ENCODE results near the gene OSM.
A peak's percentile ranks its signal among the peaks of the same experiment; 100 is the strongest.

OSM gene

DNA sequence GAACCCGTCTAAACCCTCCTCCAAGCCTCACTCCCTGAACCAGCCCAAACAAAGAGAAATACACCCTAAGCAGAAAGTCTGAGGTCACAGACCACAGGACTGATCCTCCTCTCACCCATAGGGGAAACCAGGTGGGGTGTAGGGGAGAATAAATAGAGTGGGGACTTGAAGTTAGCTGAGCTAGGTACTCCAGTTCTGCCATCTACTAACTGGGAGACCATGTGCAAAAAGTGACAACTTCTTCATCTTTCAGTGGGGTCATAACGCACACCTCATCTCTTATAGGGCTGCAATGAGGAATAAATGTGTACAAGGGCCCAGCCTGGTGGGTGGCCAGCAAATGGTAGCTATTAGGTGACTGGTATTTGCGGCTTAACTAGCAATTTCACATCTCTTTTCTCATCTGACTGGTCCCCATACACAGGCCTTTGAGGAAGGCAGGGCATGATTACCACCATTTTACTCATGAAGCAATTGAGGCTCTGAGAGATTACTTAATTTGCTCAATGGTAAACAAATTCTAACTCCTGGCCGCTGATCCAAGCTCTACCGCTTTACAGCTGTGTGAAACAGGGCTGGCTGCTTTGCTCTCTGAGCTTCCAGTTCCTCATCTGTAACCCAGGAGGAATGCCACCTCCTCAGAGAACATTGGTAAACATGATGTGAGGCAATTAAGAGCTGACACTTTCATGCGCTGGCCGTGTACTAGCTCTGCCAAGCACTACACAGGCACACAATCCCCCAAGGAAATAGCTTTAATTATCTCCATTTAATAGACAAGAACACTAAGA is 43.5 kb upstream of the OSM start:
- Histone ChIP-seq H3K27ac (ENCODE audit: extremely low read depth, low read depth, low read length) (no peak overlapping the region), H3K36me3 (ENCODE audit: control insufficient read depth in 2 of 2, insufficient read depth in 1 of 2, low read length in 2 of 2) (no peaks in the 10 kb centered on the region), H3K4me1 (ENCODE audit: control insufficient read depth, insufficient read depth, low read length) (no peaks in the 10 kb centered on the region), H3K9me3 (ENCODE audit: control insufficient read depth, insufficient read depth, low read depth, low read length) (no peaks in the 10 kb centered on the region), H3K4me3 (ENCODE audit: low read depth, low read length) (no peak overlapping the region)
- peak; percentile 72 for TF ChIP-seq GLIS1 (tag by site-specific recombination; IDR thresholded peaks at IDR 0.05)
- TF ChIP-seq ZNF112 (tag by site-specific recombination; IDR thresholded peaks at IDR 0.05): no peak
- ChIA-PET CTCF (interaction anchor here (0.8 to 2.2 kb wide), 4 partner anchors 12 to 77 kb away, joined by 3 to 7 read pairs (median 3); partner anchors contain the start of gene RNF215), POLR2A (interaction anchor here (1.5 to 1.6 kb wide), 2 partner anchors 17 to 20 kb away, joined by 5 to 6 read pairs; partner anchors contain the start of gene TBC1D10A)

DNA sequence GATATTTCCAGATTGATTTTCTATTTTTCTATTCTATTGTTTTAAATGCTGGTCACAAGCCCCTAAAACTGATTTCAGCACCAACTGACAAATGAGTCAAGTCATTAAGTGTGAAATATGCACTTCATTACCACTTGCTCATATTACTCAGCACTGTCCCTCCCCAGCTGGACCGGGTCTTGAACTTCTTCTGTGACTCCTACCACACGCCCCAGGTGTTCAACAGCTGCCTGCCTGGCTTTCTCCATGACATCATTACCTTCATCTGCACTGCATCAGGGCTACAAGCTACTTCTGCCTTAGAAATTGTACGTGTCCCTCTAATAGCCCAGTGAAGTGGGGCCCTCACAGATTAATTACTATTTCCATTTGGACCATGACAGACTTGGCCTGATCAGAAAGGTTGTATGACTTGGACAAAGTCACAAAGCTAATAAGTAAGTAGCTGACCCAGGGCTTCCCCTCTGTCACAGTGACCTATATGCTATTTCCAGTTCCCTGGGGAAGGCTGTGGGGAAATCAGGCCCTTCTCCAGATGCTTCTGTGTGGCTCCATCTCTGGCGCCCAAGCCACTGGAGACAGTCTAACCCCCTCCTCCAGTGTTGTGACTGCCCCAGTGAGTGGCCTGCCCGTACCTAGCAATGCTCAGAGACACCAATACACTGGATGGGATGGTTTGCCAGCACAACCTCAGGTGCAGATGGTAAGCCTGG is 42.0 kb upstream of the OSM start:
- Histone ChIP-seq H3K4me3 (ENCODE audit: low read depth, low read length) (no peak overlapping the region), H3K9me3 (ENCODE audit: control insufficient read depth, insufficient read depth, low read depth, low read length) (no peaks in the 10 kb centered on the region), H3K36me3 (ENCODE audit: control insufficient read depth in 2 of 2, insufficient read depth in 1 of 2, low read length in 2 of 2) (peaks cover 0 to 11% of the 10 kb centered on the region in 2 experiments; a peak in 1 of 3 replicates), H3K4me1 (ENCODE audit: control insufficient read depth, insufficient read depth, low read length) (no peaks in the 10 kb centered on the region), H3K27ac (ENCODE audit: extremely low read depth, low read depth, low read length) (no peak overlapping the region)
- POLR2A ChIA-PET: interaction anchor here (0.8 to 1.7 kb wide), 2 partner anchors 18 to 48 kb away, joined by 3 to 6 read pairs; partner anchors contain the start of genes CCDC157, SF3A1 and TBC1D10A
- CTCF ChIA-PET: interaction anchor here (1.5 to 2.1 kb wide), 2 partner anchors 20 to 21 kb away, joined by 3 to 7 read pairs; partner anchors contain the start of gene CASTOR1
- TF ChIP-seq, protein P1, sequence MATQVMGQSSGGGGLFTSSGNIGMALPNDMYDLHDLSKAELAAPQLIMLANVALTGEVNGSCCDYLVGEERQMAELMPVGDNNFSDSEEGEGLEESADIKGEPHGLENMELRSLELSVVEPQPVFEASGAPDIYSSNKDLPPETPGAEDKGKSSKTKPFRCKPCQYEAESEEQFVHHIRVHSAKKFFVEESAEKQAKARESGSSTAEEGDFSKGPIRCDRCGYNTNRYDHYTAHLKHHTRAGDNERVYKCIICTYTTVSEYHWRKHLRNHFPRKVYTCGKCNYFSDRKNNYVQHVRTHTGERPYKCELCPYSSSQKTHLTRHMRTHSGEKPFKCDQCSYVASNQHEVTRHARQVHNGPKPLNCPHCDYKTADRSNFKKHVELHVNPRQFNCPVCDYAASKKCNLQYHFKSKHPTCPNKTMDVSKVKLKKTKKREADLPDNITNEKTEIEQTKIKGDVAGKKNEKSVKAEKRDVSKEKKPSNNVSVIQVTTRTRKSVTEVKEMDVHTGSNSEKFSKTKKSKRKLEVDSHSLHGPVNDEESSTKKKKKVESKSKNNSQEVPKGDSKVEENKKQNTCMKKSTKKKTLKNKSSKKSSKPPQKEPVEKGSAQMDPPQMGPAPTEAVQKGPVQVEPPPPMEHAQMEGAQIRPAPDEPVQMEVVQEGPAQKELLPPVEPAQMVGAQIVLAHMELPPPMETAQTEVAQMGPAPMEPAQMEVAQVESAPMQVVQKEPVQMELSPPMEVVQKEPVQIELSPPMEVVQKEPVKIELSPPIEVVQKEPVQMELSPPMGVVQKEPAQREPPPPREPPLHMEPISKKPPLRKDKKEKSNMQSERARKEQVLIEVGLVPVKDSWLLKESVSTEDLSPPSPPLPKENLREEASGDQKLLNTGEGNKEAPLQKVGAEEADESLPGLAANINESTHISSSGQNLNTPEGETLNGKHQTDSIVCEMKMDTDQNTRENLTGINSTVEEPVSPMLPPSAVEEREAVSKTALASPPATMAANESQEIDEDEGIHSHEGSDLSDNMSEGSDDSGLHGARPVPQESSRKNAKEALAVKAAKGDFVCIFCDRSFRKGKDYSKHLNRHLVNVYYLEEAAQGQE (tag by site-specific recombination; IDR thresholded peaks at IDR 0.05): no peak
- TF ChIP-seq SCRT2 (tag by site-specific recombination; IDR thresholded peaks at IDR 0.05): peak; percentile 79; the same call in 1 of the 2 replicates
- no peak for TF ChIP-seq ZNF670 (tag by site-specific recombination; IDR thresholded peaks at IDR 0.05; ENCODE audit: low read depth)
- no peak for TF ChIP-seq ZBTB8A (tag by site-specific recombination; IDR thresholded peaks at IDR 0.05)
- TF ChIP-seq ZNF654 (tag by site-specific recombination; IDR thresholded peaks at IDR 0.05; ENCODE audit: low read depth): no peak
- peak; percentile 62; the same call in 1 of the 2 replicates for TF ChIP-seq PRDM1 (tag by site-specific recombination; IDR thresholded peaks at IDR 0.05)
- no peak for TF ChIP-seq ZNF302 (tag by site-specific recombination; IDR thresholded peaks at IDR 0.05; ENCODE audit: low read depth)
- TF ChIP-seq ZNF548 (tag by site-specific recombination; IDR thresholded peaks at IDR 0.05): no peak
- TF ChIP-seq, protein P2, sequence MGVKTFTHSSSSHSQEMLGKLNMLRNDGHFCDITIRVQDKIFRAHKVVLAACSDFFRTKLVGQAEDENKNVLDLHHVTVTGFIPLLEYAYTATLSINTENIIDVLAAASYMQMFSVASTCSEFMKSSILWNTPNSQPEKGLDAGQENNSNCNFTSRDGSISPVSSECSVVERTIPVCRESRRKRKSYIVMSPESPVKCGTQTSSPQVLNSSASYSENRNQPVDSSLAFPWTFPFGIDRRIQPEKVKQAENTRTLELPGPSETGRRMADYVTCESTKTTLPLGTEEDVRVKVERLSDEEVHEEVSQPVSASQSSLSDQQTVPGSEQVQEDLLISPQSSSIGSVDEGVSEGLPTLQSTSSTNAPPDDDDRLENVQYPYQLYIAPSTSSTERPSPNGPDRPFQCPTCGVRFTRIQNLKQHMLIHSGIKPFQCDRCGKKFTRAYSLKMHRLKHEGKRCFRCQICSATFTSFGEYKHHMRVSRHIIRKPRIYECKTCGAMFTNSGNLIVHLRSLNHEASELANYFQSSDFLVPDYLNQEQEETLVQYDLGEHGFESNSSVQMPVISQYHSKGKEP (tag by site-specific recombination; IDR thresholded peaks at IDR 0.05): no peak
- no peak for TF ChIP-seq ZBTB10 (tag by site-specific recombination; IDR thresholded peaks at IDR 0.05)
- peak; percentile 75 for TF ChIP-seq ZNF629 (tag by site-specific recombination; IDR thresholded peaks at IDR 0.05)
- TF ChIP-seq MEIS1 (CRISPR knock-in tag; IDR thresholded peaks at IDR 0.05; ENCODE audit: borderline replicate concordance): no peak
- no peak for TF ChIP-seq ZEB2 (tag by site-specific recombination; IDR thresholded peaks at IDR 0.05)
- no peak for TF ChIP-seq ZNF239 (tag by site-specific recombination; IDR thresholded peaks at IDR 0.05)
- TF ChIP-seq ZNF362 (tag by site-specific recombination; IDR thresholded peaks at IDR 0.05): no peak
- TF ChIP-seq KLF10 (tag by site-specific recombination; IDR thresholded peaks at IDR 0.05): 0 out of 2 replicates have a peak, but pooled peaks have one; percentile 22
- TF ChIP-seq ZNF621 (tag by site-specific recombination; IDR thresholded peaks at IDR 0.05): no peak
- TF ChIP-seq ZNF704 (tag by site-specific recombination; IDR thresholded peaks at IDR 0.05): no peak
- TF ChIP-seq ZNF23 (tag by site-specific recombination; IDR thresholded peaks at IDR 0.05; ENCODE audit: borderline replicate concordance): no peak
- TF ChIP-seq KLF7 (tag by site-specific recombination; IDR thresholded peaks at IDR 0.05; ENCODE audit: borderline replicate concordance): no peak
- TF ChIP-seq ZNF664 (tag by site-specific recombination; IDR thresholded peaks at IDR 0.05): no peak
